MCF 10A (cell line): Measurements from ENCODE around the gene ISG20L2. TPM values are rescaled to one million over a fixed set of nuclear protein-coding genes. Genes with fewer than 3 reads are reported as not detected.

Experiments
- BruUV-seq: library from RNA; stranded (reverse); fragments of 400-500 nt; replicated peaks from 2 replicates; lab custom pipeline; 2021; lab: Mats Ljungman, UMichigan
- CTCF ChIA-PET: fragments of 300-600 bp; sonication (Branson Sonifier 250); formaldehyde crosslinking; extraction: SDS; loops from one replicate; lab custom pipeline; 2021; ENCODE audit warnings: antibody characterized with exemption, inconsistent platforms; lab: Yijun Ruan, JAX
- POLR2A ChIA-PET: fragments of 300-600, 350-650 bp; sonication (Branson Sonifier 250); formaldehyde crosslinking; extraction: SDS; loops from one replicate; lab custom pipeline; 2020; ENCODE audit warnings: antibody characterized with exemption, inconsistent platforms; lab: Yijun Ruan, JAX
- DNase-seq: peaks from one replicate; pipeline ENCODE4 v3.0.0-alpha.2; 2018; ENCODE audit not compliant: unreplicated experiment
- H3K27ac Mint-ChIP-seq: one replicate; pipeline ENCODE4 v1.8.0; 2022; ENCODE audit warnings: mild to moderate bottlenecking, low read depth, mixed read lengths; ENCODE audit not compliant: unreplicated experiment
- H3K27me3 Mint-ChIP-seq: one replicate; pipeline ENCODE4 v1.8.0; 2022; ENCODE audit warnings: mixed read lengths; ENCODE audit not compliant: insufficient read depth, unreplicated experiment
- H3K36me3 Mint-ChIP-seq: one replicate; pipeline ENCODE4 v1.8.0; 2022; ENCODE audit warnings: mild to moderate bottlenecking, moderate library complexity, mixed read lengths; ENCODE audit not compliant: insufficient read depth, unreplicated experiment
- H3K4me1 Mint-ChIP-seq: one replicate; pipeline ENCODE4 v1.8.0; 2022; ENCODE audit warnings: mixed read lengths; ENCODE audit not compliant: insufficient read depth, unreplicated experiment
- H3K4me3 Mint-ChIP-seq: one replicate; pipeline ENCODE4 v1.8.0; 2022; ENCODE audit warnings: mild to moderate bottlenecking, moderate library complexity, mixed read lengths; ENCODE audit not compliant: unreplicated experiment
- H3K9me3 Mint-ChIP-seq: one replicate; pipeline ENCODE4 v1.8.0; 2022; ENCODE audit warnings: mixed read lengths; ENCODE audit not compliant: unreplicated experiment
- CTCF ChIP-seq: fragments of 200-600 bp; IDR thresholded peaks from one replicate; pipeline ENCODE4 v1.8.0; 2022; ENCODE audit warnings: antibody characterized with exemption, mild to moderate bottlenecking; ENCODE audit not compliant: unreplicated experiment
- intact Hi-C: fragments of 100-400 bp; cut with micrococcal nuclease; formaldehyde crosslinking; loops from 2 replicates; pipeline ENCODE4 v1.14.1; 2022
- total RNA-seq: library from RNA; stranded (reverse); gene quantifications from 2 replicates; pipeline ENCODE4 v1.2.3, GENCODE V29; 2022

Gene ISG20L2
- total RNA-seq, 1 experiment from 2014 or later = 57.5 TPM

DNA sequence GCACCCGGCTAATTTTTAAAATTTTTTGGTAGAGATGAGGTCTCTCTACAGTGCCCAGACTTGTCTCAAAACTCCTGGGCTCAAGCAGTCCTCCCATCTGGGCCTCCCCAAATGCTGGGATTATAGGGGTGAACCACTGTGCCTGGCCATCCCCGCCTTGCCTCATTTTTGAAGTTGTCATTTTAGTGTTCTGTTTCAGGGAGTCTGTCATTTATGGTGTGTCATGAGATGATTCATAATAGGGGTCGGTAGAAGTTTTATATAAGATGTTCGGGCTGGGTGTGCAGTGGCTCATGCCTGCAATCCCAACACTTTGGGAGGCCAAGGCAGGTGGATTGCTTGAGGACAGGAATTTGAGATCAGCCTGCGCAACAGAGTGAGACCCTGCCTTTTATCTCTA is 47.2 kb upstream of the ISG20L2 start:
- no TSS peak for BruUV-seq
- Mint-ChIP-seq H3K27me3 (no peaks in the 10 kb centered on the region), H3K9me3 (no peaks in the 10 kb centered on the region), H3K27ac (peak overlapping the region; percentile 43), H3K36me3 (peaks cover 64% of the 10 kb centered on the region), H3K4me1 (peaks cover 47% of the 10 kb centered on the region), H3K4me3 (no peak overlapping the region)
- no peak for DNase-seq
- TF ChIP-seq CTCF = no peak
- intact Hi-C loops = no loop called here
- ChIA-PET POLR2A (interaction anchor here (1.4 to 2.0 kb wide), 4 partner anchors 9 to 50 kb away, joined by 3 to 8 read pairs (median 5); partner anchors contain the start of genes ISG20L2, METTL25B and PRCC), CTCF (interaction anchor here (0.7 to 1.3 kb wide), 4 partner anchors 14 to 85 kb away, joined by 4 to 5 read pairs (median 4); partner anchors contain the start of gene NTRK1)

- H3K9me3 Mint-ChIP-seq = no peaks in the 10 kb centered on the region
- no peak overlapping the region for H3K4me3 Mint-ChIP-seq
- ChIA-PET POLR2A (interaction anchor here (8.3 kb wide), 1 partner anchor 44 kb away, joined by 220 read pairs; the partner anchor contains the start of genes ISG20L2 and METTL25B), CTCF (interaction anchor here (0.7 to 9.4 kb wide), 7 partner anchors 24 to 116 kb away, joined by 3 to 115 read pairs (median 20); partner anchors contain the start of genes ISG20L2 and METTL25B)
- TF ChIP-seq CTCF = no peak
- intact Hi-C loops = no loop called here
- H3K4me1 Mint-ChIP-seq = peaks cover 65% of the 10 kb centered on the region
- H3K27me3 Mint-ChIP-seq = no peaks in the 10 kb centered on the region
- no peak overlapping the region for H3K27ac Mint-ChIP-seq
- no TSS peak for BruUV-seq
- H3K36me3 Mint-ChIP-seq = peaks cover 61% of the 10 kb centered on the region
- DNase-seq = no peak
Observed at GRCh38 chr1:156773607-156774006, 45.0 kb upstream of the ISG20L2 start.

DNA sequence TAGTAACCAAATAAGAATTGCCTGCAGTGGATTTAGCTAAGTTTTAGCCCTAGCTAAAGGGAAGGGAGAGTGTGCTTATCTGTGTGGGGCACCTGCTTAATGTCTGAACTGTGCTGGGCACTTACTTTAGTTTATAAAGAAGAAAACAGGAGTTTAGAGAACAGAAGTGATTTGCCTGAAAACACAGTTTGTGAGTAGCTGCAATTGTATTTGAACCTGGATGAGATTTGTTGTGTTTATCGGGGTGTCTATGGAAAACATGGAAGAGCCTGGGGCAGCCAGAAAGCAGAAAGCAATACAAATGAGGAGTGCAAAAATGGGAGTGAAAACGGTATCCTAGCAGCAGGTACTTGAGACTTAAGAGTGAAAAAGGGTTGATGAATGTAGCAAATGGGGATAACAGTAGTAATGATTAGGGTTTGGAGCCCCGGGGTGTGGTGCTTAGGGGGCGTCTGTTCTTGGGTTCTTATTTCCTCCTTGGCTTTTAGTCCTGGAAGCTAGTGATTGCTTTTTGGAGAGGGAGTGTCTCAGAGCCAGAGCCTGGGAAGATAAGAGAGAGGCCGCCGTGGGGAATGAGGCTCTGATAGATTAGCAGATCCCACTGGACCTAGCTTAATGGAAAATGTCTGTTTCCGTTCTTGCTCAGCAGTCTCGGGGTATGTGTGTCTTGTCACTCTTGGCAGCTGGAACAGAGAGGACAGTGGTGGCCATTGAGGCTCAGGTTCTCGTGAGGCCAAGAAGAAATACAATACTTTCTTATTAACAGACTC is 44.3 kb upstream of the ISG20L2 start:
- Mint-ChIP-seq H3K4me3 (no peak overlapping the region), H3K27ac (peak overlapping the region; percentile 11), H3K9me3 (no peaks in the 10 kb centered on the region), H3K27me3 (no peaks in the 10 kb centered on the region), H3K36me3 (peaks cover 58% of the 10 kb centered on the region), H3K4me1 (peaks cover 64% of the 10 kb centered on the region)
- DNase-seq = no peak
- no peak for TF ChIP-seq CTCF
- BruUV-seq = no TSS peak
- POLR2A ChIA-PET = interaction anchor here (0.6 to 8.3 kb wide), 6 partner anchors 9 to 90 kb away, joined by 3 to 220 read pairs (median 5); partner anchors contain the start of genes ISG20L2 and METTL25B
- CTCF ChIA-PET = interaction anchor here (0.5 to 9.4 kb wide), 17 partner anchors 9 to 866 kb away, joined by 3 to 115 read pairs (median 4); partner anchors contain the start of genes ISG20L2 and METTL25B
- intact Hi-C loops = no loop called here

GRCh38 chr1:156772222-156772621 is 43.7 kb upstream of the ISG20L2 start:
- POLR2A ChIA-PET = interaction anchor here (0.6 to 8.3 kb wide), 6 partner anchors 9 to 91 kb away, joined by 3 to 220 read pairs (median 5); partner anchors contain the start of genes ISG20L2 and METTL25B
- peaks cover 57% of the 10 kb centered on the region for H3K4me1 Mint-ChIP-seq

More at GRCh38 chr1:156772222-156772621, 43.7 kb upstream of the ISG20L2 start:
- CTCF ChIA-PET = interaction anchor here (0.5 to 9.4 kb wide), 17 partner anchors 9 to 866 kb away, joined by 3 to 115 read pairs (median 4); partner anchors contain the start of genes ISG20L2 and METTL25B
- TF ChIP-seq CTCF = peak; percentile 11
- BruUV-seq = no TSS peak
- peaks cover 58% of the 10 kb centered on the region for H3K36me3 Mint-ChIP-seq
- no peaks in the 10 kb centered on the region for H3K9me3 Mint-ChIP-seq
- no peaks in the 10 kb centered on the region for H3K27me3 Mint-ChIP-seq
- H3K4me3 Mint-ChIP-seq = no peak overlapping the region
- no peak for DNase-seq
- intact Hi-C loops = no loop called here
- peak overlapping the region; percentile 11 for H3K27ac Mint-ChIP-seq
